CD4-positive, alpha-beta T cell treated with Interleukin-17A for 4 hours (primary cell): Measurements from ENCODE around the gene VWA7.
A peak's percentile ranks its signal among the peaks of the same experiment; 100 is the strongest.

Experiments used
- DNase-seq: peaks from one replicate; pipeline ENCODE4 v3.0.0-alpha.2; 2020; ENCODE audit warnings: mixed read lengths

VWA7 gene

GRCh38 chr6:31727717-31728671, 49.1 kb downstream of the VWA7 start:
- no peak for DNase-seq

- peak; percentile 53 for DNase-seq
These were observed 50.0 kb downstream of the VWA7 start for GRCh38 chr6:31727034-31727716.

GRCh38 chr6:31725502-31726350, 51.4 kb downstream of the VWA7 start:
- DNase-seq, result no peak

GRCh38 chr6:31723980-31724691, 53.0 kb downstream of the VWA7 start:
- DNase-seq, result no peak

GRCh38 chr6:31723245-31723979, 53.7 kb downstream of the VWA7 start, which contains the start of gene MPIG6B:
TSS of gene MPIG6B (plus strand) at chr6:31723373. CDS start at chr6:31723384, 11 bp downstream.
- no peak for DNase-seq

- DNase-seq, result no peak
These were observed 55.0 kb downstream of the VWA7 start for GRCh38 chr6:31722173-31722572.

GRCh38 chr6:31721351-31722020, 55.6 kb downstream of the VWA7 start, which contains the start of gene LY6G6C:
TSS of gene LY6G6C (minus strand) at chr6:31721746. CDS start at chr6:31721679, 67 bp downstream.
- DNase-seq, result no peak

- no peak for DNase-seq
These were observed 56.8 kb downstream of the VWA7 start for GRCh38 chr6:31720196-31720770.

GRCh38 chr6:31719001-31719400, 58.1 kb downstream of the VWA7 start:
- no peak for DNase-seq

GRCh38 chr6:31718265-31718664, 58.9 kb downstream of the VWA7 start:
- no peak for DNase-seq

- no peak for DNase-seq
These were observed 59.5 kb downstream of the VWA7 start for GRCh38 chr6:31717499-31718222.
